H1 (cell line): Measurements from ENCODE around the gene PKD1L1. TPM values are rescaled to one million over a fixed set of nuclear protein-coding genes. Genes with fewer than 3 reads are reported as not detected.

Experiments used
- POU5F1 ChIP-seq: IDR thresholded peaks from 2 replicates; pipeline ENCODE4 v1.6.1; 2011; ENCODE audit warnings: low read depth, mild to moderate bottlenecking, low read length, moderate library complexity
- RAD21 ChIP-seq, 2 experiments: IDR thresholded peaks in 1 of 2; conservative IDR thresholded peaks in 1 of 2; 2 replicates each; pipeline ENCODE4 v1.6.1; 2011; ENCODE audit warnings: low read depth in 2 of 2, low read length in 2 of 2, improper control_type of control experiment in 1 of 2, inconsistent platforms in 1 of 2, mild to moderate bottlenecking in 1 of 2, moderate library complexity in 1 of 2
- SP2 ChIP-seq: IDR thresholded peaks from 2 replicates; pipeline ENCODE4 v1.6.1; 2012; ENCODE audit warnings: mild to moderate bottlenecking, low read length, inconsistent platforms
- TAF7 ChIP-seq: optimal IDR thresholded peaks from 2 replicates; pipeline ENCODE3; 2011; ENCODE audit warnings: low read depth, mild to moderate bottlenecking, inconsistent platforms, low read length, moderate library complexity, borderline replicate concordance
- TBP ChIP-seq: IDR thresholded peaks from 2 replicates; pipeline ENCODE4 v1.6.1; 2011; ENCODE audit warnings: low read depth, low read length, improper control_type of control experiment
- polyA plus RNA-seq, 7 experiments: library from polyadenylated mRNA; depleted of rRNA in 3 of 7; stranded (reverse) in 5 of 7; unstranded in 2 of 7; fragments of >200 nt in 5 of 7; fragments of 200-250 nt in 2 of 7; gene quantifications; 1 replicate in 5 of 7; 2 replicates in 1 of 7; 4 replicates in 1 of 7; pipeline versions ENCODE4 v1.2.1 to v1.2.3, GENCODE V29; 2011 to 2013; ENCODE audit warnings: missing spikeins in 2 of 7, mixed read lengths in 2 of 7
- total RNA-seq: library from RNA; stranded (reverse); fragmentation: NEBNext Ultra II Directional; extraction: Animal tissue kit (Norgen Biotek cat#: 25700); gene quantifications from 2 replicates; pipeline ENCODE4 v1.2.1, GENCODE V29; 2021

PKD1L1 gene
- total and polyA plus RNA-seq, 2 of the 8 experiments (the other 6 are each of a cell fraction or from before 2014, with no cell fraction given) = 0.22 to 0.35 TPM

- no peak for TF ChIP-seq TBP
- no peak for TF ChIP-seq SP2
- TF ChIP-seq RAD21 (IDR thresholded peaks at IDR 0.05 in 1 of 2, conservative IDR thresholded peaks at IDR 0.05 in 1 of 2; ENCODE audit: low read depth in 2 of 2, low read length in 2 of 2) = no peak
- TF ChIP-seq POU5F1 = no peak
- TF ChIP-seq TAF7 = no peak
These were observed 17.2 kb upstream of the PKD1L1 start (continued) for GRCh38 chr7:47965456-47965855.
